GM23338 (cell line): Measurements from ENCODE around the gene DTL. TPM values are rescaled to one million over a fixed set of nuclear protein-coding genes. Genes with fewer than 3 reads are reported as not detected.

Source experiments
- ATAC-seq: fragments of 200-7000 bp; cut with Tn5 transposase; 3 replicates; pipeline ENCODE4 v1.9.1; 2020
- DNase-seq: peaks from one replicate; pipeline ENCODE4 v3.0.0-alpha.2; 2015; ENCODE audit warnings: low spot score
- H2AFZ ChIP-seq: fragments of 200-600 bp; sonication (generic); 2 replicates; pipeline ENCODE4 v1.8.0; 2016; ENCODE audit warnings: antibody characterized with exemption, mild to moderate bottlenecking, moderate library complexity
- H3F3A ChIP-seq: fragments of 200-600 bp; sonication (generic); replicated peaks from 2 replicates; pipeline ENCODE4 v1.8.0; 2017; ENCODE audit warnings: antibody characterized with exemption, mixed run types, low read depth
- H3K27ac ChIP-seq: fragments of 200-600 bp; sonication (generic); 2 replicates; pipeline ENCODE4 v1.6.1; 2016; ENCODE audit warnings: low read depth
- H3K27me3 ChIP-seq: fragments of 200-600 bp; sonication (generic); 2 replicates; pipeline ENCODE4 v1.8.0; 2016; ENCODE audit warnings: mild to moderate bottlenecking, mixed run types, moderate library complexity; ENCODE audit not compliant: insufficient read depth
- H3K36me3 ChIP-seq: fragments of 200-600 bp; sonication (generic); 2 replicates; pipeline ENCODE4 v1.8.0; 2016; ENCODE audit warnings: mild to moderate bottlenecking; ENCODE audit not compliant: insufficient read depth
- H3K4me1 ChIP-seq: fragments of 200-600 bp; sonication (generic); 2 replicates; pipeline ENCODE4 v1.8.0; 2016; ENCODE audit warnings: mild to moderate bottlenecking, moderate library complexity; ENCODE audit not compliant: insufficient read depth
- H3K4me2 ChIP-seq: fragments of 200-600 bp; sonication (generic); 2 replicates; pipeline ENCODE4 v1.7.1; 2017; ENCODE audit warnings: mixed run types
- H3K4me3 ChIP-seq: fragments of 200-600 bp; sonication (generic); 2 replicates; pipeline ENCODE4 v1.6.1; 2016; ENCODE audit warnings: mixed run types
- H3K79me2 ChIP-seq: fragments of 200-600 bp; sonication (generic); replicated peaks from 2 replicates; pipeline ENCODE4 v1.8.0; 2017; ENCODE audit warnings: mild to moderate bottlenecking; ENCODE audit not compliant: insufficient read depth
- H3K9me2 ChIP-seq: fragments of 200-600 bp; sonication (generic); 2 replicates; pipeline ENCODE4 v1.8.0; 2017; ENCODE audit not compliant: insufficient read depth
- H4K20me1 ChIP-seq: fragments of 200-600 bp; sonication (generic); replicated peaks from 2 replicates; pipeline ENCODE4 v1.8.0; 2017; ENCODE audit warnings: mild to moderate bottlenecking; ENCODE audit not compliant: insufficient read depth
- H3K27ac Mint-ChIP-seq: 2 replicates; pipeline ENCODE4 v1.8.0; 2020; ENCODE audit warnings: inconsistent platforms, mild to moderate bottlenecking, moderate library complexity, mixed read lengths
- H3K27me3 Mint-ChIP-seq: 3 replicates; pipeline ENCODE4 v1.8.0; 2022; ENCODE audit warnings: low read depth, mild to moderate bottlenecking, moderate library complexity, mixed read lengths, inconsistent platforms; ENCODE audit not compliant: insufficient read depth, poor library complexity
- H3K36me3 Mint-ChIP-seq: 3 replicates; pipeline ENCODE4 v1.8.0; 2021; ENCODE audit warnings: low read depth, mild to moderate bottlenecking, inconsistent platforms, moderate library complexity, mixed read lengths
- H3K4me1 Mint-ChIP-seq: 3 replicates; pipeline ENCODE4 v1.8.0; 2020; ENCODE audit warnings: mild to moderate bottlenecking, inconsistent platforms, mixed read lengths
- H3K4me3 Mint-ChIP-seq: 3 replicates; pipeline ENCODE4 v1.8.0; 2021; ENCODE audit warnings: moderate library complexity, mild to moderate bottlenecking, inconsistent platforms, mixed read lengths
- H3K9me3 Mint-ChIP-seq: 3 replicates; pipeline ENCODE4 v1.8.0; 2020; ENCODE audit warnings: moderate library complexity, mild to moderate bottlenecking, inconsistent platforms, mixed read lengths
- CREB1 ChIP-seq: fragments of 250-450 bp; sonication (Bioruptor Pico); IDR thresholded peaks from 2 replicates; pipeline ENCODE4 v1.5.0; 2020; ENCODE audit warnings: low read depth, mild to moderate bottlenecking, moderate library complexity
- EZH2 ChIP-seq: fragments of 200-600 bp; sonication (generic); IDR thresholded peaks from one replicate; pipeline ENCODE4 v1.8.0; 2017; ENCODE audit warnings: antibody characterized with exemption, mild to moderate bottlenecking, low read depth; ENCODE audit not compliant: unreplicated experiment
- EZH2phosphoT487 ChIP-seq: fragments of 200-600 bp; sonication (generic); IDR thresholded peaks from one replicate; pipeline ENCODE4 v1.8.1; 2018; ENCODE audit warnings: antibody characterized with exemption; ENCODE audit not compliant: unreplicated experiment
- JUNB ChIP-seq: IDR thresholded peaks from one replicate; pipeline ENCODE4 v1.6.1; 2016; ENCODE audit warnings: antibody characterized with exemption; ENCODE audit not compliant: unreplicated experiment
- NANOG ChIP-seq: IDR thresholded peaks from 2 replicates; pipeline ENCODE4 v1.6.1; 2016; ENCODE audit warnings: antibody characterized with exemption, borderline replicate concordance
- POLR2AphosphoS5 ChIP-seq: IDR thresholded peaks from 2 replicates; pipeline ENCODE4 v1.6.1; 2016; ENCODE audit warnings: antibody characterized with exemption, low read depth
- STAT1 ChIP-seq: IDR thresholded peaks from one replicate; pipeline ENCODE4 v1.6.1; 2016; ENCODE audit warnings: antibody characterized with exemption; ENCODE audit not compliant: unreplicated experiment
- ZNF114 ChIP-seq: fragments of 250-450 bp; sonication (Bioruptor Pico); IDR thresholded peaks from 2 replicates; pipeline ENCODE4 v1.5.0; 2020; ENCODE audit warnings: mild to moderate bottlenecking, moderate library complexity
- ZNF331 ChIP-seq: fragments of 250-450 bp; sonication (Bioruptor Pico); IDR thresholded peaks from 2 replicates; pipeline ENCODE4 v1.5.0; 2020; ENCODE audit warnings: low read depth, mild to moderate bottlenecking, moderate library complexity
- polyA plus RNA-seq: library from polyadenylated mRNA; unstranded; fragments of >200 nt; fragmentation: Nextera tagmentation; extraction: Ambion mirVana; gene quantifications from 2 replicates; pipeline ENCODE4 v1.2.1, GENCODE V29; 2016
- total RNA-seq: library from RNA; depleted of rRNA; stranded (reverse); fragments of >200 nt; shearing (Covaris generic); gene quantifications from 2 replicates; pipeline ENCODE4 v1.2.3, GENCODE V29; 2014
- TF ChIP-seq, protein P1 (sequence below): IDR thresholded peaks from 2 replicates; pipeline ENCODE4 v1.6.1; 2016; ENCODE audit warnings: antibody characterized with exemption
- TF ChIP-seq, protein P2 (sequence below), 2 experiments: fragments of 200-600 bp in 1 of 2; sonication (generic) in 1 of 2; conservative IDR thresholded peaks; 2 replicates each; pipeline versions ENCODE4 v1.5.1 to v1.6.1; 2016 to 2017; ENCODE audit warnings: antibody characterized with exemption in 2 of 2, low read depth in 2 of 2, mild to moderate bottlenecking in 2 of 2, moderate library complexity in 1 of 2
- TF ChIP-seq, protein P3 (sequence below): IDR thresholded peaks from one replicate; pipeline ENCODE4 v1.6.1; 2018; ENCODE audit warnings: antibody characterized with exemption; ENCODE audit not compliant: unreplicated experiment
- TF ChIP-seq, protein P4 (sequence below): fragments of 250-450 bp; sonication (Bioruptor Pico); IDR thresholded peaks from 2 replicates; pipeline ENCODE4 v1.5.0; 2020; ENCODE audit warnings: mild to moderate bottlenecking, moderate library complexity

The DTL gene
- total and polyA plus RNA-seq, 2 experiments from 2014 or later, result 26.5 to 58.8 TPM

DNA sequence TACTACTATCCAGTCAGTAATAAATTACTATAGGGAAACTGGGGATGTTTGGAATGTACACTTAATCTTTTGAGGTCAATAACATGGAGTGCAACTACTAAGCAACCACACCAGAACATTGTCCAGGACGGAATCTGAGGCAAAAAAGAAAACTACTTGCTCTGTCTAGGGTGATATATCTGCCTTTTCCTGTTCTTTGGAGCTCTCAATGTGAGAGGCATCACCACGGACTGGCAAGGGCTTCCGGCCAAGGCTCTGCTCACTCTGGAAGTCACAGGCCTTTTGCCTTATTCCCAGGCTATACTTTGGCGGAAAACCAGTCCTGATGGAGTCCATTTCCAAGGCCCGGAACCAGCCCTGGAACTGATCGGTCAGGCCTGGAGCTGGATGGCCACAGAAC lies 94.2 kb downstream of the DTL start:
- H3K4me3 Mint-ChIP-seq, result no peak overlapping the region
- Histone ChIP-seq H3K4me3 (no peak overlapping the region), H3K4me1 (peaks cover 10% of the 10 kb centered on the region), H3K36me3 (no peaks in the 10 kb centered on the region), H3K27me3 (no peaks in the 10 kb centered on the region), H2AFZ (no peak overlapping the region), H3K79me2 (no peaks in the 10 kb centered on the region), H4K20me1 (no peaks in the 10 kb centered on the region), H3K27ac (no peak overlapping the region), H3K4me2 (no peak overlapping the region), H3F3A (peaks cover 4% of the 10 kb centered on the region; the same call in 1 of the 2 replicates), H3K9me2 (no peaks in the 10 kb centered on the region)
- H3K27me3 Mint-ChIP-seq, result peaks cover 6% of the 10 kb centered on the region
- TF ChIP-seq EZH2 (no peak), ZNF114 (CRISPR knock-in tag) (no peak), CREB1 (no peak), STAT1 (no peak), JUNB (no peak), NANOG (no peak), ZNF331 (CRISPR knock-in tag) (no peak), EZH2phosphoT487 (no peak), POLR2AphosphoS5 (no peak)
- TF ChIP-seq, protein P1, sequence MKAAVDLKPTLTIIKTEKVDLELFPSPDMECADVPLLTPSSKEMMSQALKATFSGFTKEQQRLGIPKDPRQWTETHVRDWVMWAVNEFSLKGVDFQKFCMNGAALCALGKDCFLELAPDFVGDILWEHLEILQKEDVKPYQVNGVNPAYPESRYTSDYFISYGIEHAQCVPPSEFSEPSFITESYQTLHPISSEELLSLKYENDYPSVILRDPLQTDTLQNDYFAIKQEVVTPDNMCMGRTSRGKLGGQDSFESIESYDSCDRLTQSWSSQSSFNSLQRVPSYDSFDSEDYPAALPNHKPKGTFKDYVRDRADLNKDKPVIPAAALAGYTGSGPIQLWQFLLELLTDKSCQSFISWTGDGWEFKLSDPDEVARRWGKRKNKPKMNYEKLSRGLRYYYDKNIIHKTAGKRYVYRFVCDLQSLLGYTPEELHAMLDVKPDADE, result no peak
- TF ChIP-seq, protein P2, sequence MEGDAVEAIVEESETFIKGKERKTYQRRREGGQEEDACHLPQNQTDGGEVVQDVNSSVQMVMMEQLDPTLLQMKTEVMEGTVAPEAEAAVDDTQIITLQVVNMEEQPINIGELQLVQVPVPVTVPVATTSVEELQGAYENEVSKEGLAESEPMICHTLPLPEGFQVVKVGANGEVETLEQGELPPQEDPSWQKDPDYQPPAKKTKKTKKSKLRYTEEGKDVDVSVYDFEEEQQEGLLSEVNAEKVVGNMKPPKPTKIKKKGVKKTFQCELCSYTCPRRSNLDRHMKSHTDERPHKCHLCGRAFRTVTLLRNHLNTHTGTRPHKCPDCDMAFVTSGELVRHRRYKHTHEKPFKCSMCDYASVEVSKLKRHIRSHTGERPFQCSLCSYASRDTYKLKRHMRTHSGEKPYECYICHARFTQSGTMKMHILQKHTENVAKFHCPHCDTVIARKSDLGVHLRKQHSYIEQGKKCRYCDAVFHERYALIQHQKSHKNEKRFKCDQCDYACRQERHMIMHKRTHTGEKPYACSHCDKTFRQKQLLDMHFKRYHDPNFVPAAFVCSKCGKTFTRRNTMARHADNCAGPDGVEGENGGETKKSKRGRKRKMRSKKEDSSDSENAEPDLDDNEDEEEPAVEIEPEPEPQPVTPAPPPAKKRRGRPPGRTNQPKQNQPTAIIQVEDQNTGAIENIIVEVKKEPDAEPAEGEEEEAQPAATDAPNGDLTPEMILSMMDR (conservative IDR thresholded peaks at IDR 0.05; ENCODE audit: low read depth in 2 of 2), result no peak
- TF ChIP-seq, protein P3, sequence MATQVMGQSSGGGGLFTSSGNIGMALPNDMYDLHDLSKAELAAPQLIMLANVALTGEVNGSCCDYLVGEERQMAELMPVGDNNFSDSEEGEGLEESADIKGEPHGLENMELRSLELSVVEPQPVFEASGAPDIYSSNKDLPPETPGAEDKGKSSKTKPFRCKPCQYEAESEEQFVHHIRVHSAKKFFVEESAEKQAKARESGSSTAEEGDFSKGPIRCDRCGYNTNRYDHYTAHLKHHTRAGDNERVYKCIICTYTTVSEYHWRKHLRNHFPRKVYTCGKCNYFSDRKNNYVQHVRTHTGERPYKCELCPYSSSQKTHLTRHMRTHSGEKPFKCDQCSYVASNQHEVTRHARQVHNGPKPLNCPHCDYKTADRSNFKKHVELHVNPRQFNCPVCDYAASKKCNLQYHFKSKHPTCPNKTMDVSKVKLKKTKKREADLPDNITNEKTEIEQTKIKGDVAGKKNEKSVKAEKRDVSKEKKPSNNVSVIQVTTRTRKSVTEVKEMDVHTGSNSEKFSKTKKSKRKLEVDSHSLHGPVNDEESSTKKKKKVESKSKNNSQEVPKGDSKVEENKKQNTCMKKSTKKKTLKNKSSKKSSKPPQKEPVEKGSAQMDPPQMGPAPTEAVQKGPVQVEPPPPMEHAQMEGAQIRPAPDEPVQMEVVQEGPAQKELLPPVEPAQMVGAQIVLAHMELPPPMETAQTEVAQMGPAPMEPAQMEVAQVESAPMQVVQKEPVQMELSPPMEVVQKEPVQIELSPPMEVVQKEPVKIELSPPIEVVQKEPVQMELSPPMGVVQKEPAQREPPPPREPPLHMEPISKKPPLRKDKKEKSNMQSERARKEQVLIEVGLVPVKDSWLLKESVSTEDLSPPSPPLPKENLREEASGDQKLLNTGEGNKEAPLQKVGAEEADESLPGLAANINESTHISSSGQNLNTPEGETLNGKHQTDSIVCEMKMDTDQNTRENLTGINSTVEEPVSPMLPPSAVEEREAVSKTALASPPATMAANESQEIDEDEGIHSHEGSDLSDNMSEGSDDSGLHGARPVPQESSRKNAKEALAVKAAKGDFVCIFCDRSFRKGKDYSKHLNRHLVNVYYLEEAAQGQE, result no peak
- TF ChIP-seq, protein P4, sequence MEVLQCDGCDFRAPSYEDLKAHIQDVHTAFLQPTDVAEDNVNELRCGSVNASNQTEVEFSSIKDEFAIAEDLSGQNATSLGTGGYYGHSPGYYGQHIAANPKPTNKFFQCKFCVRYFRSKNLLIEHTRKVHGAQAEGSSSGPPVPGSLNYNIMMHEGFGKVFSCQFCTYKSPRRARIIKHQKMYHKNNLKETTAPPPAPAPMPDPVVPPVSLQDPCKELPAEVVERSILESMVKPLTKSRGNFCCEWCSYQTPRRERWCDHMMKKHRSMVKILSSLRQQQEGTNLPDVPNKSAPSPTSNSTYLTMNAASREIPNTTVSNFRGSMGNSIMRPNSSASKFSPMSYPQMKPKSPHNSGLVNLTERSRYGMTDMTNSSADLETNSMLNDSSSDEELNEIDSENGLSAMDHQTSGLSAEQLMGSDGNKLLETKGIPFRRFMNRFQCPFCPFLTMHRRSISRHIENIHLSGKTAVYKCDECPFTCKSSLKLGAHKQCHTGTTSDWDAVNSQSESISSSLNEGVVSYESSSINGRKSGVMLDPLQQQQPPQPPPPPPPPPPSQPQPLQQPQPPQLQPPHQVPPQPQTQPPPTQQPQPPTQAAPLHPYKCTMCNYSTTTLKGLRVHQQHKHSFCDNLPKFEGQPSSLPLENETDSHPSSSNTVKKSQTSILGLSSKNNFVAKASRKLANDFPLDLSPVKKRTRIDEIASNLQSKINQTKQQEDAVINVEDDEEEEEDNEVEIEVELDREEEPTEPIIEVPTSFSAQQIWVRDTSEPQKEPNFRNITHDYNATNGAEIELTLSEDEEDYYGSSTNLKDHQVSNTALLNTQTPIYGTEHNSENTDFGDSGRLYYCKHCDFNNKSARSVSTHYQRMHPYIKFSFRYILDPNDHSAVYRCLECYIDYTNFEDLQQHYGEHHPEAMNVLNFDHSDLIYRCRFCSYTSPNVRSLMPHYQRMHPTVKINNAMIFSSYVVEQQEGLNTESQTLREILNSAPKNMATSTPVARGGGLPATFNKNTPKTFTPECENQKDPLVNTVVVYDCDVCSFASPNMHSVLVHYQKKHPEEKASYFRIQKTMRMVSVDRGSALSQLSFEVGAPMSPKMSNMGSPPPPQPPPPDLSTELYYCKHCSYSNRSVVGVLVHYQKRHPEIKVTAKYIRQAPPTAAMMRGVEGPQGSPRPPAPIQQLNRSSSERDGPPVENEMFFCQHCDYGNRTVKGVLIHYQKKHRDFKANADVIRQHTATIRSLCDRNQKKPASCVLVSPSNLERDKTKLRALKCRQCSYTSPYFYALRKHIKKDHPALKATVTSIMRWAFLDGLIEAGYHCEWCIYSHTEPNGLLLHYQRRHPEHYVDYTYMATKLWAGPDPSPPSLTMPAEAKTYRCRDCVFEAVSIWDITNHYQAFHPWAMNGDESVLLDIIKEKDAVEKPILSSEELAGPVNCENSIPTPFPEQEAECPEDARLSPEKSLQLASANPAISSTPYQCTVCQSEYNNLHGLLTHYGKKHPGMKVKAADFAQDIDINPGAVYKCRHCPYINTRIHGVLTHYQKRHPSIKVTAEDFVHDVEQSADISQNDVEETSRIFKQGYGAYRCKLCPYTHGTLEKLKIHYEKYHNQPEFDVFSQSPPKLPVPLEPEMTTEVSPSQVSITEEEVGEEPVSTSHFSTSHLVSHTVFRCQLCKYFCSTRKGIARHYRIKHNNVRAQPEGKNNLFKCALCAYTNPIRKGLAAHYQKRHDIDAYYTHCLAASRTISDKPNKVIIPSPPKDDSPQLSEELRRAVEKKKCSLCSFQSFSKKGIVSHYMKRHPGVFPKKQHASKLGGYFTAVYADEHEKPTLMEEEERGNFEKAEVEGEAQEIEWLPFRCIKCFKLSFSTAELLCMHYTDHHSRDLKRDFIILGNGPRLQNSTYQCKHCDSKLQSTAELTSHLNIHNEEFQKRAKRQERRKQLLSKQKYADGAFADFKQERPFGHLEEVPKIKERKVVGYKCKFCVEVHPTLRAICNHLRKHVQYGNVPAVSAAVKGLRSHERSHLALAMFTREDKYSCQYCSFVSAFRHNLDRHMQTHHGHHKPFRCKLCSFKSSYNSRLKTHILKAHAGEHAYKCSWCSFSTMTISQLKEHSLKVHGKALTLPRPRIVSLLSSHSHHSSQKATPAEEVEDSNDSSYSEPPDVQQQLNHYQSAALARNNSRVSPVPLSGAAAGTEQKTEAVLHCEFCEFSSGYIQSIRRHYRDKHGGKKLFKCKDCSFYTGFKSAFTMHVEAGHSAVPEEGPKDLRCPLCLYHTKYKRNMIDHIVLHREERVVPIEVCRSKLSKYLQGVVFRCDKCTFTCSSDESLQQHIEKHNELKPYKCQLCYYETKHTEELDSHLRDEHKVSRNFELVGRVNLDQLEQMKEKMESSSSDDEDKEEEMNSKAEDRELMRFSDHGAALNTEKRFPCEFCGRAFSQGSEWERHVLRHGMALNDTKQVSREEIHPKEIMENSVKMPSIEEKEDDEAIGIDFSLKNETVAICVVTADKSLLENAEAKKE (CRISPR knock-in tag), result no peak
- H3K27ac Mint-ChIP-seq, result no peak overlapping the region
- 0 out of 3 replicates have a peak, but pooled peaks cover 3% of the 10 kb centered on the region for H3K36me3 Mint-ChIP-seq
- ATAC-seq (no peak), DNase-seq (no peak)
- H3K9me3 Mint-ChIP-seq, result no peaks in the 10 kb centered on the region
- H3K4me1 Mint-ChIP-seq, result peaks cover 16% of the 10 kb centered on the region
